Measurements from ENCODE around the gene CD247. TPM values are rescaled to one million over a fixed set of nuclear protein-coding genes. Genes with fewer than 3 reads are reported as not detected.

The CD247 gene
- total RNA-seq, 1 experiment from 2014 or later: 0.44 TPM

- ChIA-PET CTCF (no interaction called here), POLR2A (no interaction called here)
- intact Hi-C loops (cut with micrococcal nuclease; ENCODE audit: unreplicated experiment): loop anchor here (5.0 kb wide), 1 partner anchor 74 kb away; no protein-coding TSS in a partner anchor
- H3K36me3 ChIP-seq (ENCODE audit: control insufficient read depth, insufficient read depth, low read length): no peaks in the 10 kb centered on the region
- H3K27ac ChIP-seq (ENCODE audit: low read length): no peak overlapping the region
- in situ Hi-C loops (cut with HindIII; ENCODE audit: low pct_unique_long_range_greater_than_20kb, low sequenced_read_pairs): no loop called here
- no peak for ATAC-seq
- H3K4me3 ChIP-seq (ENCODE audit: low read depth in 2 of 2, low read length in 2 of 2): no peak overlapping the region
- H3K9me3 ChIP-seq (ENCODE audit: control insufficient read depth, insufficient read depth, low read depth, low read length): no peaks in the 10 kb centered on the region
- H3K4me1 ChIP-seq (ENCODE audit: control insufficient read depth, insufficient read depth, low read length): 0 out of 2 replicates have a peak, but pooled peaks cover 2% of the 10 kb centered on the region
- TF ChIP-seq REST (IDR thresholded peaks at IDR 0.05; ENCODE audit: insufficient read depth in 1 of 2, low read depth in 2 of 2, low read length in 1 of 2) (no peak), SIN3A (IDR thresholded peaks at IDR 0.05; ENCODE audit: borderline replicate concordance, insufficient read depth, low read depth, low read length) (no peak), POLR2AphosphoS5 (IDR thresholded peaks at IDR 0.05; ENCODE audit: low read depth, low read length) (no peak), TCF7L2 (IDR thresholded peaks at IDR 0.05; ENCODE audit: low read depth, low read length) (no peak), CTCF (IDR thresholded peaks at IDR 0.05) (no peak)
- DNase-seq (ENCODE audit: low read depth, low spot score): no peak
- no peaks in the 10 kb centered on the region for H3K27me3 ChIP-seq (ENCODE audit: control insufficient read depth, insufficient read depth, low read length)
- no TSS peak for BruUV-seq (replicated peaks)
These were observed 60.3 kb downstream of the CD247 start for GRCh38 chr1:167457936-167458584.

- no peak overlapping the region for H3K4me3 ChIP-seq (ENCODE audit: low read depth in 2 of 2, low read length in 2 of 2)
- intact Hi-C loops (cut with micrococcal nuclease; ENCODE audit: unreplicated experiment) (loop anchor here (5.0 kb wide), 1 partner anchor 75 kb away; no protein-coding TSS in a partner anchor), in situ Hi-C loops (cut with HindIII; ENCODE audit: low pct_unique_long_range_greater_than_20kb, low sequenced_read_pairs) (no loop called here)
- DNase-seq (ENCODE audit: low read depth, low spot score) (no peak), ATAC-seq (no peak)
- ChIA-PET CTCF (interaction anchor here (0.5 kb wide), 1 partner anchor 236 kb away, joined by 7 read pairs; the partner anchor contains the start of gene POU2F1), POLR2A (interaction anchor here (0.6 kb wide), 1 partner anchor 12 kb away, joined by 6 read pairs; no protein-coding TSS in a partner anchor)
- H3K27ac ChIP-seq (ENCODE audit: low read length): no peak overlapping the region
- H3K36me3 ChIP-seq (ENCODE audit: control insufficient read depth, insufficient read depth, low read length): no peaks in the 10 kb centered on the region
- no peaks in the 10 kb centered on the region for H3K9me3 ChIP-seq (ENCODE audit: control insufficient read depth, insufficient read depth, low read depth, low read length)
- 0 out of 2 replicates have a peak, but pooled peaks cover 2% of the 10 kb centered on the region for H3K4me1 ChIP-seq (ENCODE audit: control insufficient read depth, insufficient read depth, low read length)
- no peaks in the 10 kb centered on the region for H3K27me3 ChIP-seq (ENCODE audit: control insufficient read depth, insufficient read depth, low read length)
- TF ChIP-seq REST (IDR thresholded peaks at IDR 0.05; ENCODE audit: insufficient read depth in 1 of 2, low read depth in 2 of 2, low read length in 1 of 2) (no peak), POLR2AphosphoS5 (IDR thresholded peaks at IDR 0.05; ENCODE audit: low read depth, low read length) (no peak), CTCF (IDR thresholded peaks at IDR 0.05) (no peak), TCF7L2 (IDR thresholded peaks at IDR 0.05; ENCODE audit: low read depth, low read length) (no peak), SIN3A (IDR thresholded peaks at IDR 0.05; ENCODE audit: borderline replicate concordance, insufficient read depth, low read depth, low read length) (no peak)
- no TSS peak for BruUV-seq (replicated peaks)
These were observed 61.4 kb downstream of the CD247 start for GRCh38 chr1:167456926-167457325.

Data from Panc1 (cell line).